ENCODE results near the gene VWC2.

GRCh38 chr7:49783446-49783845, 10.0 kb downstream of the VWC2 start:
- TF ChIP-seq CTCF (conservative IDR thresholded peaks at IDR 0.05; ENCODE audit: low read length) (no peak), EZH2phosphoT487 (IDR thresholded peaks at IDR 0.05; ENCODE audit: borderline replicate concordance) (no peak)
